H1 (cell line): Measurements from ENCODE around the gene PGBD5. TPM values are rescaled to one million over a fixed set of nuclear protein-coding genes. Genes with fewer than 3 reads are reported as not detected.

ENCODE experiments used
- CTCF ChIA-PET: fragments of 300-600 bp; sonication (Branson Sonifier 250); formaldehyde crosslinking; loops from one replicate; lab custom pipeline; 2021; ENCODE audit not compliant: partially characterized antibody; lab: Charles Lee
- POLR2A ChIA-PET: fragments of 300-600 bp; sonication (Branson Sonifier 250); formaldehyde crosslinking; loops from one replicate; lab custom pipeline; 2021; ENCODE audit warnings: inconsistent platforms; ENCODE audit not compliant: partially characterized antibody; lab: Charles Lee
- DNase-seq, 2 experiments: peaks; one replicate each; pipeline versions ENCODE4 v3.0.0 to v3.0.0-alpha.2; 2010 to 2022; ENCODE audit warnings: low spot score in 2 of 2, low read depth in 1 of 2, mixed read lengths in 1 of 2
- FAIRE-seq: peaks from 2 replicates; lab custom pipeline; 2011; peaks lifted over from hg19 to GRCh38; lab: Jason Lieb, UNC
- H2AFZ ChIP-seq: 2 replicates; pipeline ENCODE4 v1.8.1; 2012; ENCODE audit warnings: low read length, inconsistent platforms
- H2AK5ac ChIP-seq: 2 replicates; pipeline ENCODE4 v1.6.1; 2013; ENCODE audit warnings: low read depth, low read length
- H2BK120ac ChIP-seq: replicated peaks from 2 replicates; pipeline ENCODE3; 2013; ENCODE audit warnings: low read depth, low read length, inconsistent platforms
- H2BK12ac ChIP-seq: 2 replicates; pipeline ENCODE4 v1.6.1; 2013; ENCODE audit warnings: low read depth, low read length
- H2BK15ac ChIP-seq: 2 replicates; pipeline ENCODE4 v1.6.1; 2013; ENCODE audit warnings: low read length
- H2BK20ac ChIP-seq: 2 replicates; pipeline ENCODE4 v1.6.1; 2013; ENCODE audit warnings: low read length
- H2BK5ac ChIP-seq: 2 replicates; pipeline ENCODE4 v1.6.1; 2013; ENCODE audit warnings: low read depth, low read length
- H3K14ac ChIP-seq: 2 replicates; pipeline ENCODE4 v1.6.1; 2013; ENCODE audit warnings: inconsistent platforms; ENCODE audit not compliant: insufficient read length
- H3K18ac ChIP-seq: 2 replicates; pipeline ENCODE4 v1.6.1; 2013; ENCODE audit warnings: low read length; ENCODE audit errors: extremely low read depth
- H3K23ac ChIP-seq: 2 replicates; pipeline ENCODE4 v1.6.1; 2013; ENCODE audit warnings: inconsistent platforms; ENCODE audit not compliant: insufficient read length
- H3K23me2 ChIP-seq: 2 replicates; pipeline ENCODE4 v1.6.1; 2013; ENCODE audit warnings: low read depth, low read length
- H3K27ac ChIP-seq: 2 replicates; pipeline ENCODE4 v1.6.1; 2011; ENCODE audit warnings: low read depth, low read length, inconsistent platforms
- H3K27me3 ChIP-seq, 4 experiments: replicated peaks in 1 of 4; 1 replicate in 1 of 4; 2 replicates in 3 of 4; pipeline versions ENCODE4 v1.6.1 to v1.8.1; 2011 to 2013; ENCODE audit warnings: low read length in 3 of 4, mild to moderate bottlenecking in 3 of 4, inconsistent platforms in 2 of 4, mixed read lengths in 2 of 4, moderate library complexity in 1 of 4; ENCODE audit not compliant: control insufficient read depth in 3 of 4, insufficient read depth in 3 of 4; ENCODE audit errors: extremely low read depth in 1 of 4
- H3K36me3 ChIP-seq, 4 experiments: 2 replicates each; pipeline versions ENCODE4 v1.6.1 to v1.8.1; 2011 to 2013; ENCODE audit warnings: mild to moderate bottlenecking in 4 of 4, low read length in 3 of 4, moderate library complexity in 2 of 4, control low read depth in 1 of 4, inconsistent platforms in 1 of 4; ENCODE audit not compliant: insufficient read depth in 4 of 4, control insufficient read depth in 2 of 4
- H3K4ac ChIP-seq: replicated peaks from 2 replicates; pipeline ENCODE3; 2013; ENCODE audit warnings: low read length, low read depth, mixed read lengths, inconsistent platforms; ENCODE audit not compliant: insufficient read length
- H3K4me1 ChIP-seq, 4 experiments: replicated peaks in 1 of 4; 1 replicate in 1 of 4; 2 replicates in 3 of 4; pipeline versions ENCODE4 v1.6.1 to v1.8.1; 2011 to 2013; ENCODE audit warnings: low read length in 3 of 4, inconsistent platforms in 2 of 4, mixed read lengths in 1 of 4; ENCODE audit not compliant: insufficient read depth in 4 of 4, control insufficient read depth in 3 of 4
- H3K4me2 ChIP-seq, 2 experiments: 2 replicates each; pipeline versions ENCODE4 v1.6.1 to v1.8.1; 2011 to 2013; ENCODE audit warnings: low read depth in 2 of 2, low read length in 2 of 2, control low read depth in 1 of 2, inconsistent platforms in 1 of 2, mild to moderate bottlenecking in 1 of 2; ENCODE audit not compliant: insufficient read depth in 1 of 2
- H3K4me3 ChIP-seq, 4 experiments: fragments of 200-600, 300-600 bp in 1 of 4; sonication (generic), shearing (Covaris generic), sonication (Bioruptor Twin) in 1 of 4; 2 replicates each; pipeline versions ENCODE4 v1.5.1 to v1.8.1; 2011 to 2016; ENCODE audit warnings: low read length in 4 of 4, low read depth in 3 of 4, control low read depth in 2 of 4, inconsistent platforms in 2 of 4, mild to moderate bottlenecking in 2 of 4, mixed read lengths in 1 of 4, moderate library complexity in 1 of 4; ENCODE audit not compliant: insufficient read depth in 2 of 4; ENCODE audit errors: extremely low read depth in 1 of 4
- H3K56ac ChIP-seq: replicated peaks from 2 replicates; pipeline ENCODE3; 2013; ENCODE audit warnings: low read depth, mild to moderate bottlenecking, mixed read lengths, low read length, inconsistent platforms; ENCODE audit not compliant: insufficient read length
- H3K79me1 ChIP-seq: 2 replicates; pipeline ENCODE4 v1.6.1; 2013; ENCODE audit warnings: low read depth, low read length, control low read depth
- H3K79me2 ChIP-seq, 2 experiments: 2 replicates each; pipeline versions ENCODE4 v1.6.1 to v1.8.1; 2012 to 2013; ENCODE audit warnings: low read length in 2 of 2, mild to moderate bottlenecking in 2 of 2, inconsistent platforms in 1 of 2; ENCODE audit not compliant: insufficient read depth in 2 of 2, control insufficient read depth in 1 of 2
- H3K9ac ChIP-seq, 4 experiments: replicated peaks in 1 of 4; 1 replicate in 1 of 4; 2 replicates in 3 of 4; pipeline versions ENCODE4 v1.6.1 to v1.8.1; 2011 to 2013; ENCODE audit warnings: low read depth in 3 of 4, low read length in 3 of 4, control low read depth in 2 of 4, mild to moderate bottlenecking in 2 of 4, moderate library complexity in 2 of 4, inconsistent platforms in 1 of 4; ENCODE audit errors: extremely low read depth in 1 of 4
- H3K9me3 ChIP-seq, 2 experiments: 2 replicates each; pipeline versions ENCODE4 v1.6.1 to v1.8.1; 2012 to 2013; ENCODE audit warnings: mild to moderate bottlenecking in 2 of 2, moderate library complexity in 2 of 2, control low read depth in 1 of 2, inconsistent platforms in 1 of 2, low read depth in 1 of 2, low read length in 1 of 2, mixed read lengths in 1 of 2; ENCODE audit not compliant: insufficient read depth in 2 of 2
- H4K20me1 ChIP-seq, 2 experiments: replicated peaks in 1 of 2; 2 replicates each; pipeline versions ENCODE3 to v1.8.1; 2011 to 2013; ENCODE audit warnings: inconsistent platforms in 2 of 2, low read length in 2 of 2, mild to moderate bottlenecking in 1 of 2; ENCODE audit not compliant: insufficient read depth in 2 of 2, control insufficient read depth in 1 of 2
- H4K5ac ChIP-seq: 2 replicates; pipeline ENCODE4 v1.6.1; 2013; ENCODE audit warnings: low read length, low read depth, mixed read lengths, inconsistent platforms; ENCODE audit not compliant: insufficient read length
- H4K8ac ChIP-seq: 2 replicates; pipeline ENCODE4 v1.8.0; 2013; ENCODE audit warnings: mild to moderate bottlenecking, moderate library complexity, low read length, inconsistent platforms; ENCODE audit not compliant: insufficient read depth; ENCODE audit errors: extremely low read depth
- H4K91ac ChIP-seq: replicated peaks from 2 replicates; pipeline ENCODE3; 2013; ENCODE audit warnings: low read length, mixed read lengths, inconsistent platforms; ENCODE audit not compliant: insufficient read length
- CEBPB ChIP-seq: IDR thresholded peaks from 2 replicates; pipeline ENCODE4 v1.6.1; 2012; ENCODE audit warnings: low read depth, low read length
- CHD1 ChIP-seq: IDR thresholded peaks from 2 replicates; pipeline ENCODE4 v1.6.1; 2012; ENCODE audit warnings: low read depth, low read length, improper control_type of control experiment
- E2F6 ChIP-seq: IDR thresholded peaks from 2 replicates; pipeline ENCODE4 v1.6.1; 2012; ENCODE audit warnings: inconsistent platforms
- EGR1 ChIP-seq: IDR thresholded peaks from 2 replicates; pipeline ENCODE4 v1.6.1; 2011; ENCODE audit warnings: low read depth, low read length, borderline replicate concordance
- MAFK ChIP-seq: IDR thresholded peaks from 2 replicates; pipeline ENCODE4 v1.6.1; 2012; ENCODE audit warnings: low read depth, mild to moderate bottlenecking, improper control_type of control experiment, low read length
- RFX5 ChIP-seq: IDR thresholded peaks from 2 replicates; pipeline ENCODE4 v1.6.1; 2011; ENCODE audit warnings: low read depth, low read length, improper control_type of control experiment, borderline replicate concordance
- RXRA ChIP-seq: IDR thresholded peaks from 2 replicates; pipeline ENCODE4 v1.6.1; 2011; ENCODE audit warnings: low read depth, mild to moderate bottlenecking, low read length, moderate library complexity; ENCODE audit not compliant: insufficient read depth
- SIRT6 ChIP-seq: IDR thresholded peaks from one replicate; pipeline ENCODE4 v1.7.1; 2012; ENCODE audit warnings: low read length, inconsistent platforms
- TAF7 ChIP-seq: optimal IDR thresholded peaks from 2 replicates; pipeline ENCODE3; 2011; ENCODE audit warnings: low read depth, mild to moderate bottlenecking, inconsistent platforms, low read length, moderate library complexity, borderline replicate concordance
- YY1 ChIP-seq: IDR thresholded peaks from 2 replicates; pipeline ENCODE4 v1.6.1; 2011; ENCODE audit warnings: low read depth, mild to moderate bottlenecking, low read length
- WGBS, 2 experiments: shearing (Covaris generic) in 1 of 2; methylation state at CpG; one replicate each; pipeline versions ENCODE4 v1.1.6 to v1.1.7; 2013 to 2015; ENCODE audit warnings: low lambda C conversion rate in 2 of 2, mixed read lengths in 2 of 2, inconsistent platforms in 1 of 2, low coverage in 1 of 2, missing lambda C conversion rate in 1 of 2; ENCODE audit not compliant: insufficient replicate concordance in 2 of 2, insufficient coverage in 1 of 2, insufficient read length in 1 of 2; ENCODE audit errors: extremely low coverage in 1 of 2, missing lambda C conversion rate in 1 of 2; 5-methylcytosine and 5-hydroxymethylcytosine counted together
- polyA plus RNA-seq, 7 experiments: library from polyadenylated mRNA; depleted of rRNA in 3 of 7; stranded (reverse) in 5 of 7; unstranded in 2 of 7; fragments of >200 nt in 5 of 7; fragments of 200-250 nt in 2 of 7; gene quantifications; 1 replicate in 5 of 7; 2 replicates in 1 of 7; 4 replicates in 1 of 7; pipeline versions ENCODE4 v1.2.1 to v1.2.3, GENCODE V29; 2011 to 2013; ENCODE audit warnings: missing spikeins in 2 of 7, mixed read lengths in 2 of 7
- total RNA-seq: library from RNA; stranded (reverse); fragmentation: NEBNext Ultra II Directional; extraction: Animal tissue kit (Norgen Biotek cat#: 25700); gene quantifications from 2 replicates; pipeline ENCODE4 v1.2.1, GENCODE V29; 2021

The PGBD5 gene
- total and polyA plus RNA-seq, 2 of the 8 experiments (the other 6 are each of a cell fraction or from before 2014, with no cell fraction given): 16.3 to 18.4 TPM

- H3K27ac ChIP-seq: no peak overlapping the region
- no peak overlapping the region for H2AK5ac ChIP-seq
- H3K56ac ChIP-seq: no peak overlapping the region
- H3K4me1 ChIP-seq: peaks cover 0 to 10% (median 6%) of the 10 kb centered on the region in 4 experiments; a peak in 6 of 7 replicates
- no peak overlapping the region for H2BK5ac ChIP-seq
- peak overlapping the region; percentile 39 to 71 (median 55) for H3K4me3 ChIP-seq
- DNase-seq: no peak
- H2BK15ac ChIP-seq: peak overlapping the region; percentile 2; the same call in 1 of the 2 replicates
- peaks cover 0 to 6% (median 2%) of the 10 kb centered on the region in 4 experiments; a peak in 4 of 7 replicates for H3K27me3 ChIP-seq
- no peak overlapping the region; the same call in 1 of the 2 replicates for H3K18ac ChIP-seq
- no peaks in the 10 kb centered on the region for H4K20me1 ChIP-seq
- ChIA-PET CTCF (interaction anchor here (0.7 to 1.3 kb wide), 7 partner anchors 14 to 451 kb away, joined by 3 to 6 read pairs (median 3); no protein-coding TSS in a partner anchor), POLR2A (interaction anchor here (0.7 to 1.2 kb wide), 3 partner anchors 12 to 42 kb away, joined by 3 to 4 read pairs (median 3); no protein-coding TSS in a partner anchor)
- H3K79me2 ChIP-seq: no peaks in the 10 kb centered on the region
- peaks cover 7% of the 10 kb centered on the region; the same call in 1 of the 2 replicates for H3K23me2 ChIP-seq
- no peaks in the 10 kb centered on the region for H3K9me3 ChIP-seq
- H3K14ac ChIP-seq: no peak overlapping the region
- H4K8ac ChIP-seq: peak overlapping the region; percentile 14; the same call in 1 of the 2 replicates
- no peak overlapping the region for H4K91ac ChIP-seq
- H3K4me2 ChIP-seq: peak overlapping the region; percentile 81 to 88
- no peak overlapping the region for H2BK120ac ChIP-seq
- FAIRE-seq: no peak
- WGBS, 2 experiments: 21% methylated on average over 15 of the region's 28 CpGs; no CpG with 5 or more reads in 1 of the 2 experiments
- H3K4ac ChIP-seq: no peak overlapping the region
- no peak overlapping the region; a peak in 1 of 7 replicates for H3K9ac ChIP-seq
- no peak overlapping the region for H2BK12ac ChIP-seq
- H3K23ac ChIP-seq: no peak overlapping the region
- no peaks in the 10 kb centered on the region for H3K79me1 ChIP-seq
- H3K36me3 ChIP-seq: no peaks in the 10 kb centered on the region
- H2BK20ac ChIP-seq: no peak overlapping the region
- H4K5ac ChIP-seq: no peak overlapping the region
- no peak overlapping the region for H2AFZ ChIP-seq
- no peak for TF ChIP-seq MAFK
- TF ChIP-seq RXRA: no peak
- TF ChIP-seq E2F6: no peak
- no peak for TF ChIP-seq SIRT6
- TF ChIP-seq YY1: peak; percentile 47; the same call in 1 of the 2 replicates
- peak; percentile 89 for TF ChIP-seq EGR1
- no peak for TF ChIP-seq CEBPB
- no peak for TF ChIP-seq TAF7
- no peak for TF ChIP-seq RFX5
- no peak for TF ChIP-seq CHD1
Observed at GRCh38 chr1:230291731-230292620, 134.2 kb downstream of the PGBD5 start.
